Measurements from ENCODE around the gene C13orf46. TPM values are rescaled to one million over a fixed set of nuclear protein-coding genes. Genes with fewer than 3 reads are reported as not detected.

C13orf46 gene
- total RNA-seq, 1 donor from 2014 or later: 0.33 TPM

GRCh38 chr13:113982296-113982661 lies 8.4 kb upstream of the C13orf46 start:
- peak; percentile 5 for DNase-seq
- Histone ChIP-seq H3K4me1 (peaks cover 15% of the 10 kb centered on the region), H3K36me3 (peaks cover 38% of the 10 kb centered on the region)

GRCh38 chr13:113981611-113982295 lies 7.9 kb upstream of the C13orf46 start:
- no peaks in the 10 kb centered on the region for H3K9me3 ChIP-seq (replicated peaks)
- H3K36me3 ChIP-seq: peaks cover 38% of the 10 kb centered on the region
- H3K4me3 ChIP-seq: no peak overlapping the region
- no peaks in the 10 kb centered on the region for H3K27me3 ChIP-seq (ENCODE audit: low read depth)
- intact Hi-C loops (cut with micrococcal nuclease): no loop called here
- H3K4me1 ChIP-seq: peaks cover 15% of the 10 kb centered on the region
- DNase-seq: peak; percentile 7
- no peak overlapping the region for H3K27ac ChIP-seq (replicated peaks)
- no peak for TF ChIP-seq CTCF (IDR thresholded peaks at IDR 0.05; ENCODE audit: borderline replicate concordance)

More at GRCh38 chr13:113982296-113982661, 8.4 kb upstream of the C13orf46 start:
- H3K27me3 ChIP-seq (ENCODE audit: low read depth): no peaks in the 10 kb centered on the region
- no peak for TF ChIP-seq CTCF (IDR thresholded peaks at IDR 0.05; ENCODE audit: borderline replicate concordance)
- H3K4me3 ChIP-seq: no peak overlapping the region
- intact Hi-C loops (cut with micrococcal nuclease): no loop called here
- no peak overlapping the region for H3K27ac ChIP-seq (replicated peaks)
- no peaks in the 10 kb centered on the region for H3K9me3 ChIP-seq (replicated peaks)

GRCh38 chr13:113981194-113981605 lies 7.3 kb upstream of the C13orf46 start:
- peaks cover 38% of the 10 kb centered on the region for H3K36me3 ChIP-seq
- no peak overlapping the region for H3K4me3 ChIP-seq
- peaks cover 15% of the 10 kb centered on the region for H3K4me1 ChIP-seq
- peak; percentile 47 for DNase-seq
- H3K27me3 ChIP-seq (ENCODE audit: low read depth): no peaks in the 10 kb centered on the region
- TF ChIP-seq CTCF (IDR thresholded peaks at IDR 0.05; ENCODE audit: borderline replicate concordance): no peak
- no peak overlapping the region for H3K27ac ChIP-seq (replicated peaks)
- intact Hi-C loops (cut with micrococcal nuclease): no loop called here
- H3K9me3 ChIP-seq (replicated peaks): no peaks in the 10 kb centered on the region

GRCh38 chr13:113980489-113981064 lies 6.7 kb upstream of the C13orf46 start:
- intact Hi-C loops (cut with micrococcal nuclease): no loop called here
- no peak for TF ChIP-seq CTCF (IDR thresholded peaks at IDR 0.05; ENCODE audit: borderline replicate concordance)
- peaks cover 15% of the 10 kb centered on the region for H3K4me1 ChIP-seq
- no peak overlapping the region for H3K27ac ChIP-seq (replicated peaks)
- H3K9me3 ChIP-seq (replicated peaks): no peaks in the 10 kb centered on the region
- peaks cover 40% of the 10 kb centered on the region for H3K36me3 ChIP-seq
- no peak overlapping the region for H3K4me3 ChIP-seq
- H3K27me3 ChIP-seq (ENCODE audit: low read depth): no peaks in the 10 kb centered on the region
- peak; percentile 2 for DNase-seq

- DNase-seq: no peak
- Histone ChIP-seq H3K36me3 (peaks cover 46% of the 10 kb centered on the region), H3K4me1 (peaks cover 15% of the 10 kb centered on the region), H3K9me3 (replicated peaks) (no peaks in the 10 kb centered on the region), H3K27me3 (ENCODE audit: low read depth) (no peaks in the 10 kb centered on the region), H3K27ac (replicated peaks) (no peak overlapping the region), H3K4me3 (no peak overlapping the region)
- no peak for TF ChIP-seq CTCF (IDR thresholded peaks at IDR 0.05; ENCODE audit: borderline replicate concordance)
- intact Hi-C loops (cut with micrococcal nuclease): no loop called here
Measured at GRCh38 chr13:113979791-113980471, 6.1 kb upstream of the C13orf46 start.
